Tibial nerve (tissue), 4 donors: Measurements from ENCODE around the gene RCAN1. TPM values are rescaled to one million over a fixed set of nuclear protein-coding genes. Genes with fewer than 3 reads are reported as not detected.

Experiments
- DNase-seq, 2 donors: peaks; one replicate each; pipeline ENCODE4 v3.0.0-alpha.2; 2019; ENCODE audit warnings: low spot score in 2 of 2
- H3K27ac ChIP-seq, 4 donors: fragments of 200-600 bp; sonication (generic) in 3 of 4; one replicate each; pipeline ENCODE4 v1.5.1; 2017 to 2019; ENCODE audit warnings: mild to moderate bottlenecking in 1 of 4
- H3K27me3 ChIP-seq, 2 donors: fragments of 200-600 bp; sonication (generic) in 1 of 2; one replicate each; pipeline versions ENCODE4 v1.5.1 to v1.6.0; 2017 to 2019
- H3K36me3 ChIP-seq, 3 donors: fragments of 200-600 bp; sonication (generic); one replicate each; pipeline ENCODE4 v1.5.1; 2018 to 2019
- H3K4me1 ChIP-seq, 4 donors: fragments of 200-600 bp; sonication (generic) in 3 of 4; one replicate each; pipeline ENCODE4 v1.5.1; 2017 to 2019
- H3K4me3 ChIP-seq, 4 donors: fragments of 200-600 bp; sonication (generic) in 3 of 4; one replicate each; pipeline ENCODE4 v1.5.1; 2017 to 2019; ENCODE audit warnings: mild to moderate bottlenecking in 1 of 4, moderate library complexity in 1 of 4
- H3K9me3 ChIP-seq, 4 donors: fragments of 200-600 bp; sonication (generic) in 3 of 4; one replicate each; pipeline ENCODE4 v1.5.1; 2017 to 2019
- EP300 ChIP-seq, 2 donors: sonication (generic); formaldehyde crosslinking; IDR thresholded peaks; one replicate each; pipeline ENCODE4 v1.6.1; 2017; ENCODE audit warnings: antibody characterized with exemption in 2 of 2, mild to moderate bottlenecking in 1 of 2
- POLR2A ChIP-seq, 2 donors: fragments of 450-650 bp; IDR thresholded peaks; one replicate each; pipeline ENCODE4 v1.6.1; 2017; ENCODE audit warnings: antibody characterized with exemption in 2 of 2, mild to moderate bottlenecking in 2 of 2, moderate library complexity in 2 of 2
- WGBS, 2 donors: methylation state at CpG; one replicate each; pipeline ENCODE4 v1.1.5; 2018; 5-methylcytosine and 5-hydroxymethylcytosine counted together
- total RNA-seq, 4 donors: library from RNA; depleted of rRNA; stranded (reverse); fragments of >200 nt; gene quantifications; one replicate each; pipeline ENCODE4 v1.1.0, GENCODE V29; 2016
- TF ChIP-seq, protein P1 (sequence below), 5 experiments: fragments of 200-600 bp in 3 of 5; fragments of 450-650 bp in 2 of 5; sonication (generic) in 3 of 5; IDR thresholded peaks; one replicate each; pipeline ENCODE4 v1.5.1; 2016 to 2019; ENCODE audit warnings: antibody characterized with exemption in 5 of 5, mild to moderate bottlenecking in 3 of 5, moderate library complexity in 2 of 5

Gene RCAN1
- total RNA-seq, 4 donors from 2014 or later, result 51.8 to 71.2 (median 66.7) TPM

DNA sequence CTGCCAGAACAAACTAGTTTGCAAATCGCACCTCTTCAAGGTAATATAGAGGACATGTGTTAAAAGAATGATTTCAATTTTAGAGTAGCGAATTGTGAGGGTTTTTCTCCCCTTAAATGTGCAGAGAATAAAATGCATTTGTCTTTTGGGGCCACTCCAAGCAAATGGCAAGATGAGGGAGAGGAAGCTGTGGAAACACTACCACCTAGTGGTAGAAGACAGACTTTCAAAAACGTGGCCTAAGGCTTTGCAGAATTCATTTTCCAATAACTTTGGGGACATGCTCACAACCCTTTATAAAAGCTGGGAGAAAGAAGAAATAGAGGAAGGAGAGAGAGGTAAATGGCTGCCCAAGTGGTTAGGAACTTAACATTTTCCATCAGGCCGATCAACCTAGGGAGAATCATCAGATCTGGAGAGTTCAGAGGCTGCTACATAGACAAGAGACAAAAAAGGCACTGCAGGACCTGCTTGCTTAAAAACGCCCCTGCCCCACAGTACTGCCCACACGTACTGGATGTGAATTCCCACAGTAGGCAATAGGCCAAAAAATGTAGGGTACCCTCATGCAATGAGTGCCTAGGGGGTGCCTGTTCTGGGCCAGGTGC lies 15.7 kb upstream of the RCAN1 start:
- no peak overlapping the region for H3K4me3 ChIP-seq
- H3K9me3 ChIP-seq, result no peaks in the 10 kb centered on the region
- H3K36me3 ChIP-seq, result no peaks in the 10 kb centered on the region
- TF ChIP-seq, protein P1, sequence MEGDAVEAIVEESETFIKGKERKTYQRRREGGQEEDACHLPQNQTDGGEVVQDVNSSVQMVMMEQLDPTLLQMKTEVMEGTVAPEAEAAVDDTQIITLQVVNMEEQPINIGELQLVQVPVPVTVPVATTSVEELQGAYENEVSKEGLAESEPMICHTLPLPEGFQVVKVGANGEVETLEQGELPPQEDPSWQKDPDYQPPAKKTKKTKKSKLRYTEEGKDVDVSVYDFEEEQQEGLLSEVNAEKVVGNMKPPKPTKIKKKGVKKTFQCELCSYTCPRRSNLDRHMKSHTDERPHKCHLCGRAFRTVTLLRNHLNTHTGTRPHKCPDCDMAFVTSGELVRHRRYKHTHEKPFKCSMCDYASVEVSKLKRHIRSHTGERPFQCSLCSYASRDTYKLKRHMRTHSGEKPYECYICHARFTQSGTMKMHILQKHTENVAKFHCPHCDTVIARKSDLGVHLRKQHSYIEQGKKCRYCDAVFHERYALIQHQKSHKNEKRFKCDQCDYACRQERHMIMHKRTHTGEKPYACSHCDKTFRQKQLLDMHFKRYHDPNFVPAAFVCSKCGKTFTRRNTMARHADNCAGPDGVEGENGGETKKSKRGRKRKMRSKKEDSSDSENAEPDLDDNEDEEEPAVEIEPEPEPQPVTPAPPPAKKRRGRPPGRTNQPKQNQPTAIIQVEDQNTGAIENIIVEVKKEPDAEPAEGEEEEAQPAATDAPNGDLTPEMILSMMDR (IDR thresholded peaks at IDR 0.05), result peak; percentile 64 to 88 (median 79)
- TF ChIP-seq EP300 (IDR thresholded peaks at IDR 0.05), result no peak
- peak in 1 of 2 donors; percentile 49 for DNase-seq
- 9 to 12% methylated on average over 6 of the region's 6 CpGs for WGBS, 2 donors
- H3K27ac ChIP-seq, result no peak overlapping the region
- H3K27me3 ChIP-seq, result no peaks in the 10 kb centered on the region
- no peaks in the 10 kb centered on the region for H3K4me1 ChIP-seq

DNA sequence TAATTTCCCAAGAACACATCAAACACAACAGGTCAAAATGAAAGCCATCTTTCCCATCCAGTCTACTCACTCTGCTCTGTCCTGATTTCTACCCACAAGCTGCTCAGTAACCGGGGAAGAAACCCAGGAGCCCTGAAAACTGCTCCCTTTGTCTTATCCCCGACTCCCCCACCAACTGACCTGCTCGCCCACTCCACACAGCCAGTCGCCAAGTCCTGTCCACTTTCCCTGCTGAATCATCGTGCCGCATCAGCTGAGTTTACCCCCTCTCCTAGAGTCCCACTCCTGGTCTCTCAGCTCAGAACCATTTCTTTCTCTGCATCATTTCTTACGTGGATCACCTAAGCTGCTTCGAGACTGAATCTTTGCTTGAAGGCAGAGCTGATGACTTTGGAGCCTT lies 11.2 kb upstream of the RCAN1 start:
- no peaks in the 10 kb centered on the region for H3K27me3 ChIP-seq
- H3K4me1 ChIP-seq, result no peaks in the 10 kb centered on the region
- H3K36me3 ChIP-seq, result no peaks in the 10 kb centered on the region
- no peak for TF ChIP-seq EP300 (IDR thresholded peaks at IDR 0.05)
- H3K9me3 ChIP-seq, result no peaks in the 10 kb centered on the region
- DNase-seq, result no peak
- no peak overlapping the region for H3K4me3 ChIP-seq
- 64 to 77% methylated on average over 8 of the region's 8 CpGs for WGBS, 2 donors
- no peak overlapping the region for H3K27ac ChIP-seq

DNA sequence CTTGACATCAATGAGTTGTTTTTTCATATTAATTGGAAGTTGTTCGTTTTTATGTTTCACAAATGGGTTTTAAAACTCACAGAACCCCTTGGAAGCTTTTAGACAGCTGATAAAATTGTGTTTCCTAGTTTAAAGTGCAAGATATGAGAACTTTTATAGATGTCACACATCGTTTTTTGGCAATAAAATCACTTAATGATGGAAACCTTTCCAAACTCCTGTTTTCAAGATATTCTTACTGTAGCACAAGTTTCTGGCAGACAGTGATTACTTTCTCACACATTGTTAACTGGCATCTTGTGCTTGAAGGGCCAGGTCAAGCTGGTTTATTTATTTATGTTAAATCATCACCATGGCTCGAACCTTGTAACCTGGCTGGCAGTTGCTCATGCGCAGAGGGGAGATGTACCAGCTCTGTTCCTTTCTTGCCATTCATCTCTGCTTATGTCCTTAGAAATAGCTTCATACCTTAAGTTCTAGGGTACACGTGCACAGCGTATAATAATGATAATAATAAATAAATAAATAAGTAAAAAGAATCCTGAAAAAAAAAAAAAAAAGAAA lies 10.2 kb upstream of the RCAN1 start:
- no peaks in the 10 kb centered on the region for H3K36me3 ChIP-seq
- no peaks in the 10 kb centered on the region for H3K27me3 ChIP-seq
- H3K4me1 ChIP-seq, result no peaks in the 10 kb centered on the region
- TF ChIP-seq, protein P1 (IDR thresholded peaks at IDR 0.05), result no peak
- no peak for TF ChIP-seq EP300 (IDR thresholded peaks at IDR 0.05)
- TF ChIP-seq POLR2A (IDR thresholded peaks at IDR 0.05), result no peak
- H3K9me3 ChIP-seq, result no peaks in the 10 kb centered on the region
- no peak overlapping the region for H3K4me3 ChIP-seq
- H3K27ac ChIP-seq, result no peak overlapping the region
- WGBS, 2 donors, result 70 to 77% methylated on average over 6 of the region's 6 CpGs
- DNase-seq, result no peak

DNA sequence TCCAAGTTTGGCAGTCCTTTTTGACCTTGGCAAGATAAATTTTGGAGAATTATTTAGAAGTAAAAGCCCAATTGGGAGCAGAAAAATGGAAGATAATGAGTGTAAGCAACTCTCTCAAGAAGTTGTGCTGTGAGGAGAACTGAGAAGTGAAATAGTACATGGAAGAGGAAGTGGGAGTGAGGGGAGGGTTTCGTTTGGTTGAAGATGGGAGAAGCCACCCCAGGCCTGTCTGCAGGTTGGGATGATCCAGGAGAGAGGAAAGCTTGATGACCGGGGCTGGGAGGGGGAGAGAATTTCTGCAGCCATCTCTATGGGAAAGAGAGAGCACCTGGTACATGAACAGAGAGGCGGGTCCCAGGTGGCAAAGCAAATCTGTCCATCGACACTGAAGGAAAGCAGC lies 8.6 kb upstream of the RCAN1 start:
- WGBS, 2 donors, result 73 to 84% methylated on average over 4 of the region's 4 CpGs
- Histone ChIP-seq H3K27me3 (no peaks in the 10 kb centered on the region), H3K4me3 (no peak overlapping the region), H3K27ac (no peak overlapping the region), H3K36me3 (no peaks in the 10 kb centered on the region), H3K4me1 (no peaks in the 10 kb centered on the region), H3K9me3 (no peaks in the 10 kb centered on the region)
- DNase-seq, result no peak
- TF ChIP-seq POLR2A (IDR thresholded peaks at IDR 0.05), result no peak
- TF ChIP-seq EP300 (IDR thresholded peaks at IDR 0.05), result no peak
- TF ChIP-seq, protein P1 (IDR thresholded peaks at IDR 0.05), result no peak

DNA sequence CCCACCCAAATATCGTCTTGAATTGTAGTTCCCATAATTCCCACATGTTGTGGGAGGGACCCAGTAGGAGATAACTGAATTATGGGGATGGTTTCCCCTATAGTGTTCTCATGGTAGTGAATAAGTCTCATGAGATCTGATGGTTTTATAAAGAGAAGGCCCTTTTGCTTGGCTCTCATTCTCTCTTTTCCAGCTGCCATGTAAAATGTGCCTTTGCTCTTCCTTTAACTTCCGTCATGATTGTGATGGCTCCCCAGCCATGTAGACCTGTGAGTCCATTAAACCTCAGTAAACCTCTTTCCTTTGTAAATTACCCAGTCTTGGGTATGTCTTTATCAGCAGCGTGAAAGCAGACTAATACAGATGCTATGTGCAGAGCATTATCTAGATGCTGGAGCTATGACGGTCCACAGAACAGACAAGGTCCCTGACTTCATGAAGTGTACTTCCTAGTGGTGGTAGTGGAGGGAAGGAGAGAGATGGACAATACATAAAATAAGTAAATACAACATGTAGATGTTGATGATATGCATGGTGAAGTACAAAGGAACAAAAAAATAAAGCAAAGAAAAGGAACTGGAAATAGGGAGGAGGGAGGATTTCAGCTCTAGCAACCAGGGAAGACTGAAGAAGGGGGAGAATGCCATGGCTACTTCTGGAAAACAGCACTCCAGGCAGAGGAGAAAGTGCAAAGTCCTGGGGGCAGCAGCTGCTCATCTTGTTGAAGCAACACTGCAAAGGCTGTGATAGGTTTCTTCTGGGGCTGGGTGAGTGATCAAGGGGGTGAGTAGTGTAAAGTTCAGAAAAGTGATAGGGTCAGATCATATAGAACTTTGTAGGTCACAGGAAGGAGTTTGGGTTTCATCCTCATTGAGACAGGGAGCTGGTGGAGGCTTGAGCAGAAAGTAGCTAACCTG lies 6.8 kb upstream of the RCAN1 start:
- TF ChIP-seq, protein P1 (IDR thresholded peaks at IDR 0.05), result no peak
- 91 to 93% methylated on average over 4 of the region's 4 CpGs for WGBS, 2 donors
- no peaks in the 10 kb centered on the region for H3K27me3 ChIP-seq
- H3K4me1 ChIP-seq, result no peaks in the 10 kb centered on the region
- no peak overlapping the region for H3K27ac ChIP-seq
- H3K36me3 ChIP-seq, result no peaks in the 10 kb centered on the region
- H3K4me3 ChIP-seq, result no peak overlapping the region
- H3K9me3 ChIP-seq, result no peaks in the 10 kb centered on the region
- no peak for DNase-seq
